Measurements from ENCODE around the gene LMAN2. TPM values are rescaled to one million over a fixed set of nuclear protein-coding genes. Genes with fewer than 3 reads are reported as not detected.

The LMAN2 gene
- total RNA-seq, 2 experiments from 2014 or later: 116 to 144 TPM

- POLR2A ChIA-PET: no interaction called here
These were observed 46.5 kb upstream of the LMAN2 start for GRCh38 chr5:177397875-177398390.

GRCh38 chr5:177396807-177397206 lies 45.3 kb upstream of the LMAN2 start:
- Histone ChIP-seq H3K36me3 (ENCODE audit: insufficient read depth, low read length) (no peaks in the 10 kb centered on the region), H3K4me1 (ENCODE audit: insufficient read depth, low read length, poor library complexity, severe bottlenecking) (peaks cover 11% of the 10 kb centered on the region), H3K4me3 (ENCODE audit: low read depth, low read length, poor library complexity, severe bottlenecking) (no peak overlapping the region), H4K20me1 (ENCODE audit: insufficient read depth, low read length) (no peaks in the 10 kb centered on the region), H3K9me2 (ENCODE audit: insufficient read depth, low read length) (no peaks in the 10 kb centered on the region), H3K9me3 (ENCODE audit: low read length) (no peaks in the 10 kb centered on the region), H3K4me2 (ENCODE audit: low read length) (no peak overlapping the region), H3K79me2 (ENCODE audit: insufficient read depth, low read depth, low read length) (no peaks in the 10 kb centered on the region), H2AFZ (ENCODE audit: low read length) (no peak overlapping the region), H3K27ac (ENCODE audit: low read depth, low read length, poor library complexity, severe bottlenecking) (no peak overlapping the region)
- POLR2A ChIA-PET: no interaction called here
- CTCF ChIA-PET (ENCODE audit: unreplicated experiment): no interaction called here
- no TSS peak for BruUV-seq (replicated peaks)
- intact Hi-C loops (cut with micrococcal nuclease; ENCODE audit: unreplicated experiment): no loop called here
- no peak for TF ChIP-seq CTCF (conservative IDR thresholded peaks at IDR 0.05; ENCODE audit: low read length)
- TF ChIP-seq EZH2phosphoT487 (IDR thresholded peaks at IDR 0.05; ENCODE audit: borderline replicate concordance, low read depth, low read length): no peak
- no peak for DNase-seq (ENCODE audit: low spot score)

More at GRCh38 chr5:177397875-177398390, 46.5 kb upstream of the LMAN2 start:
- H3K9me3 ChIP-seq (ENCODE audit: low read length): no peaks in the 10 kb centered on the region
- H2AFZ ChIP-seq (ENCODE audit: low read length): no peak overlapping the region
- no peak for DNase-seq (ENCODE audit: low spot score)
- H3K27ac ChIP-seq (ENCODE audit: low read depth, low read length, poor library complexity, severe bottlenecking): no peak overlapping the region
- intact Hi-C loops (cut with micrococcal nuclease; ENCODE audit: unreplicated experiment): no loop called here
- H3K4me1 ChIP-seq (ENCODE audit: insufficient read depth, low read length, poor library complexity, severe bottlenecking): peaks cover 7% of the 10 kb centered on the region
- no peak for TF ChIP-seq CTCF (conservative IDR thresholded peaks at IDR 0.05; ENCODE audit: low read length)
- no peak for TF ChIP-seq EZH2phosphoT487 (IDR thresholded peaks at IDR 0.05; ENCODE audit: borderline replicate concordance, low read depth, low read length)
- no peak overlapping the region for H3K4me3 ChIP-seq (ENCODE audit: low read depth, low read length, poor library complexity, severe bottlenecking)
- no peak overlapping the region for H3K4me2 ChIP-seq (ENCODE audit: low read length)
- CTCF ChIA-PET (ENCODE audit: unreplicated experiment): interaction anchor here (0.6 kb wide), 1 partner anchor 211 kb away, joined by 3 read pairs; no protein-coding TSS in a partner anchor
- no peaks in the 10 kb centered on the region for H3K79me2 ChIP-seq (ENCODE audit: insufficient read depth, low read depth, low read length)
- BruUV-seq (replicated peaks): no TSS peak
- no peaks in the 10 kb centered on the region for H3K36me3 ChIP-seq (ENCODE audit: insufficient read depth, low read length)
- no peaks in the 10 kb centered on the region for H4K20me1 ChIP-seq (ENCODE audit: insufficient read depth, low read length)
- no peaks in the 10 kb centered on the region for H3K9me2 ChIP-seq (ENCODE audit: insufficient read depth, low read length)

GRCh38 chr5:177396078-177396477 lies 44.6 kb upstream of the LMAN2 start:
- DNase-seq (ENCODE audit: low spot score): no peak
- ChIA-PET CTCF (ENCODE audit: unreplicated experiment) (no interaction called here), POLR2A (no interaction called here)
- Histone ChIP-seq H3K36me3 (ENCODE audit: insufficient read depth, low read length) (no peaks in the 10 kb centered on the region), H3K79me2 (ENCODE audit: insufficient read depth, low read depth, low read length) (no peaks in the 10 kb centered on the region), H3K9me3 (ENCODE audit: low read length) (no peaks in the 10 kb centered on the region), H3K4me2 (ENCODE audit: low read length) (no peak overlapping the region), H3K4me3 (ENCODE audit: low read depth, low read length, poor library complexity, severe bottlenecking) (no peak overlapping the region), H3K9me2 (ENCODE audit: insufficient read depth, low read length) (no peaks in the 10 kb centered on the region), H2AFZ (ENCODE audit: low read length) (no peak overlapping the region), H3K27ac (ENCODE audit: low read depth, low read length, poor library complexity, severe bottlenecking) (no peak overlapping the region), H3K4me1 (ENCODE audit: insufficient read depth, low read length, poor library complexity, severe bottlenecking) (peaks cover 12% of the 10 kb centered on the region), H4K20me1 (ENCODE audit: insufficient read depth, low read length) (no peaks in the 10 kb centered on the region)
- BruUV-seq (replicated peaks): no TSS peak
- intact Hi-C loops (cut with micrococcal nuclease; ENCODE audit: unreplicated experiment): no loop called here
- TF ChIP-seq EZH2phosphoT487 (IDR thresholded peaks at IDR 0.05; ENCODE audit: borderline replicate concordance, low read depth, low read length): no peak
- TF ChIP-seq CTCF (conservative IDR thresholded peaks at IDR 0.05; ENCODE audit: low read length): no peak

All from OCI-LY7 (cell line).